Activated B cell treated with CpG ODN at 0.5 μM for 24 hours (primary cell): ENCODE data around the gene PVALB. TPM values are rescaled to one million over a fixed set of nuclear protein-coding genes. Genes with fewer than 3 reads are reported as not detected.

ENCODE experiments used
- ATAC-seq: fragments of 200-7000 bp; cut with Tn5 transposase; one replicate; pipeline ENCODE4 v1.10.0; 2021; ENCODE audit warnings: low read depth, mild to moderate bottlenecking, moderate library complexity
- CTCF ChIA-PET: fragments of 350-600 bp; sonication (Branson Sonifier 250); formaldehyde crosslinking; loops from one replicate; lab custom pipeline; 2021; ENCODE audit warnings: antibody characterized with exemption; lab: Charles Lee
- POLR2A ChIA-PET: fragments of 350-600 bp; sonication (Branson Sonifier 250); formaldehyde crosslinking; loops from one replicate; lab custom pipeline; 2021; ENCODE audit warnings: antibody characterized with exemption; lab: Charles Lee
- DNase-seq: peaks from one replicate; pipeline ENCODE4 v3.0.0; 2022
- H3K27ac Mint-ChIP-seq: one replicate; pipeline ENCODE4 v1.8.0; 2020; ENCODE audit warnings: mixed read lengths
- H3K27me3 Mint-ChIP-seq: one replicate; pipeline ENCODE4 v1.8.0; 2021; ENCODE audit warnings: mixed read lengths
- H3K36me3 Mint-ChIP-seq: one replicate; pipeline ENCODE4 v1.8.0; 2021; ENCODE audit warnings: low read depth, mixed read lengths
- H3K4me1 Mint-ChIP-seq: one replicate; pipeline ENCODE4 v1.8.0; 2021; ENCODE audit warnings: mixed read lengths
- H3K4me3 Mint-ChIP-seq: one replicate; pipeline ENCODE4 v1.8.0; 2020; ENCODE audit warnings: mild to moderate bottlenecking, mixed read lengths
- H3K9me3 Mint-ChIP-seq: one replicate; pipeline ENCODE4 v1.8.0; 2020; ENCODE audit warnings: mixed read lengths
- CTCF ChIP-seq: fragments of 200-600 bp; IDR thresholded peaks from one replicate; pipeline ENCODE4 v1.8.0; 2022; ENCODE audit warnings: antibody characterized with exemption, mild to moderate bottlenecking
- intact Hi-C: fragments of 100-400 bp; cut with micrococcal nuclease; formaldehyde crosslinking; loops from one replicate; pipeline ENCODE4 v1.15.1; 2024
- total RNA-seq: library from RNA; stranded (reverse); gene quantifications from 2 replicates; pipeline ENCODE4 v1.2.3, GENCODE V29; 2022

The PVALB gene
- total RNA-seq, 1 donor from 2014 or later: not detected

- no peak for DNase-seq
- intact Hi-C loops: no loop called here
- H3K27me3 Mint-ChIP-seq: peaks cover 48% of the 10 kb centered on the region
- H3K36me3 Mint-ChIP-seq: no peaks in the 10 kb centered on the region
- ChIA-PET CTCF (no interaction called here), POLR2A (no interaction called here)
- no peak for ATAC-seq
- no peak overlapping the region for H3K27ac Mint-ChIP-seq
- no peaks in the 10 kb centered on the region for H3K4me1 Mint-ChIP-seq
- no peak overlapping the region for H3K4me3 Mint-ChIP-seq
- no peak for TF ChIP-seq CTCF
- no peaks in the 10 kb centered on the region for H3K9me3 Mint-ChIP-seq
Measured at GRCh38 chr22:36823186-36823839, 6.5 kb upstream of the PVALB start.

GRCh38 chr22:36822581-36822980 lies 5.7 kb upstream of the PVALB start:
- Mint-ChIP-seq H3K9me3 (no peaks in the 10 kb centered on the region), H3K4me3 (no peak overlapping the region), H3K36me3 (no peaks in the 10 kb centered on the region), H3K4me1 (no peaks in the 10 kb centered on the region), H3K27me3 (peaks cover 55% of the 10 kb centered on the region), H3K27ac (no peak overlapping the region)
- ATAC-seq: no peak
- intact Hi-C loops: no loop called here
- no peak for TF ChIP-seq CTCF
- CTCF ChIA-PET: interaction anchor here (1.0 kb wide), 1 partner anchor 33 kb away, joined by 3 read pairs; no protein-coding TSS in a partner anchor
- no peak for DNase-seq
- POLR2A ChIA-PET: no interaction called here

- H3K27ac Mint-ChIP-seq: no peak overlapping the region
Measured at GRCh38 chr22:36819112-36819511, 2.3 kb upstream of the PVALB start.

GRCh38 chr22:36818010-36818642 lies 1.3 kb upstream of the PVALB start:
- Mint-ChIP-seq H3K9me3 (no peaks in the 10 kb centered on the region), H3K4me1 (no peaks in the 10 kb centered on the region), H3K4me3 (no peak overlapping the region), H3K27ac (no peak overlapping the region), H3K27me3 (peaks cover 74% of the 10 kb centered on the region), H3K36me3 (no peaks in the 10 kb centered on the region)
- CTCF ChIA-PET: no interaction called here
- intact Hi-C loops: no loop called here
- DNase-seq (no peak), ATAC-seq (no peak)
- no peak for TF ChIP-seq CTCF
- POLR2A ChIA-PET: interaction anchor here (0.6 kb wide), 1 partner anchor 29 kb away, joined by 5 read pairs; no protein-coding TSS in a partner anchor

More at GRCh38 chr22:36819112-36819511, 2.3 kb upstream of the PVALB start:
- no peaks in the 10 kb centered on the region for H3K4me1 Mint-ChIP-seq
- POLR2A ChIA-PET: no interaction called here
- CTCF ChIA-PET: no interaction called here
- TF ChIP-seq CTCF: no peak
- peaks cover 72% of the 10 kb centered on the region for H3K27me3 Mint-ChIP-seq
- no peak for DNase-seq
- intact Hi-C loops: no loop called here
- no peak overlapping the region for H3K4me3 Mint-ChIP-seq
- no peak for ATAC-seq
- no peaks in the 10 kb centered on the region for H3K36me3 Mint-ChIP-seq
- H3K9me3 Mint-ChIP-seq: no peaks in the 10 kb centered on the region

DNA sequence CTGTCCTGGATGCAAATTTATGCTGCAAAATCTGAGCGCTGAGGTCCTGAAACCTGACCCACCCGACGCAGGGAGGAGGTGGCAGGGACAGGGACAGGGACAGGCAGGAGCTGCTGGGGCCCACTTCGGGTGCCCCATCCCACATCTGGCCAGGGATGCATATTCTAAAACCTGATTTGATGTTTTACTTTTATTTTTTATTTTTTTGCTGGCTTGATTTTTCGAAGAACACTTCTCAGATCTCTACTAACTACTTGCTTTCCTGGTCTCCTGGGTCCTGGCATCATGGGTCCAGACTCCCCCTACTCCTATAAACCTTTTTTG lies 652 bp upstream of the PVALB start:
- ChIA-PET CTCF (no interaction called here), POLR2A (no interaction called here)
- ATAC-seq: no peak
- Mint-ChIP-seq H3K27me3 (peaks cover 72% of the 10 kb centered on the region), H3K27ac (no peak overlapping the region), H3K36me3 (no peaks in the 10 kb centered on the region), H3K4me1 (no peaks in the 10 kb centered on the region), H3K4me3 (no peak overlapping the region), H3K9me3 (no peaks in the 10 kb centered on the region)
- no peak for TF ChIP-seq CTCF
- no peak for DNase-seq
- intact Hi-C loops: no loop called here
